ENCODE results near the gene EMSY. TPM values are rescaled to one million over a fixed set of nuclear protein-coding genes. Genes with fewer than 3 reads are reported as not detected.

Gene EMSY
- total and polyA plus RNA-seq, 3 donors from 2014 or later = 23.1 to 45.5 (median 35.7) TPM

DNA sequence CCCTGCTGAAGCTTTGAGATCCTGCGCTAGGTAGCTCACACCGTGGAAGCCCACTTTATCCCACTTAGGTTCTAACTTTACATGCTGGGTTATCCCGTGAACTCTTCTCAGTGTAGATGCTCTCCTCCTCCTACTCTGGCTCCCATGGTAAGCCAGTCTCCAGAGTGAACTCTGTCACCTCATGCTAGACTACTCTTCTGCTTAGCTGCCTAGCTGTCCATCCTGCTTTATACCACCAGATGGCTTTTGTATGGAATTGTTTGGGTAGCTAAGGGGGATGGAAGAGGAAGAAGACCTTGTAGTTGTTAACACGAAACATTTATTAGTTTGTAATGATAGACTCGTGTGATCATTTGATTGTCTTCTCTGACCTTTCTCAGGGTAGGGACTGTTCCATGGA is 46.8 kb downstream of the EMSY start:
- no peaks in the 10 kb centered on the region for H3K27me3 ChIP-seq
- no peaks in the 10 kb centered on the region for H3K36me3 ChIP-seq (ENCODE audit: low read depth, missing control alignments)
- no peak overlapping the region for H3K4me3 ChIP-seq
- 95 to 96% methylated on average over 5 of the region's 5 CpGs for WGBS, 2 donors
- H3K4me1 ChIP-seq = no peaks in the 10 kb centered on the region
- H3K27ac ChIP-seq = no peak overlapping the region
- no peaks in the 10 kb centered on the region for H3K9me3 ChIP-seq
- intact Hi-C loops (cut with DNase I; ENCODE audit: low total_unique reads) = no loop called here
- DNase-seq = no peak
- TF ChIP-seq POLR2A (IDR thresholded peaks at IDR 0.05) (no peak), CTCF (IDR thresholded peaks at IDR 0.05) (no peak)

GRCh38 chr11:76493040-76493439 is 48.2 kb downstream of the EMSY start:
- 80 to 81% methylated on average over 1 to 10 of the region's 12 CpGs for WGBS, 2 donors
- Histone ChIP-seq H3K4me1 (no peaks in the 10 kb centered on the region), H3K9me3 (no peaks in the 10 kb centered on the region), H3K27me3 (no peaks in the 10 kb centered on the region), H3K36me3 (ENCODE audit: low read depth, missing control alignments) (no peaks in the 10 kb centered on the region), H3K4me3 (no peak overlapping the region), H3K27ac (no peak overlapping the region)
- TF ChIP-seq POLR2A (IDR thresholded peaks at IDR 0.05) = no peak
- no peak for TF ChIP-seq CTCF (IDR thresholded peaks at IDR 0.05)
- no peak for DNase-seq
- intact Hi-C loops (cut with DNase I; ENCODE audit: low total_unique reads) = no loop called here

GRCh38 chr11:76493626-76494539 is 49.1 kb downstream of the EMSY start:
- Histone ChIP-seq H3K4me1 (no peaks in the 10 kb centered on the region), H3K4me3 (no peak overlapping the region), H3K27ac (no peak overlapping the region), H3K27me3 (no peaks in the 10 kb centered on the region), H3K36me3 (ENCODE audit: low read depth, missing control alignments) (no peaks in the 10 kb centered on the region), H3K9me3 (no peaks in the 10 kb centered on the region)
- intact Hi-C loops (cut with DNase I; ENCODE audit: low total_unique reads) = no loop called here
- TF ChIP-seq CTCF (IDR thresholded peaks at IDR 0.05) (no peak), POLR2A (IDR thresholded peaks at IDR 0.05) (no peak)
- DNase-seq = no peak
- WGBS, 2 donors = 78 to 93% methylated on average over 19 to 25 of the region's 25 CpGs

- no peak overlapping the region for H3K4me3 ChIP-seq
- H3K4me1 ChIP-seq = no peaks in the 10 kb centered on the region
- DNase-seq = no peak
- no peak overlapping the region for H3K27ac ChIP-seq
- H3K9me3 ChIP-seq = no peaks in the 10 kb centered on the region
- intact Hi-C loops (cut with DNase I; ENCODE audit: low total_unique reads) = no loop called here
- TF ChIP-seq POLR2A (IDR thresholded peaks at IDR 0.05) (no peak), CTCF (IDR thresholded peaks at IDR 0.05) (no peak)
- WGBS, 2 donors = 94 to 95% methylated on average over 3 of the region's 3 CpGs
- no peaks in the 10 kb centered on the region for H3K27me3 ChIP-seq
- H3K36me3 ChIP-seq (ENCODE audit: low read depth, missing control alignments) = no peaks in the 10 kb centered on the region
Observed at GRCh38 chr11:76495019-76495418, 50.2 kb downstream of the EMSY start.

GRCh38 chr11:76496174-76496573 is 51.4 kb downstream of the EMSY start:
- no peak for DNase-seq
- Histone ChIP-seq H3K9me3 (no peaks in the 10 kb centered on the region), H3K36me3 (ENCODE audit: low read depth, missing control alignments) (no peaks in the 10 kb centered on the region), H3K4me1 (no peaks in the 10 kb centered on the region), H3K4me3 (no peak overlapping the region), H3K27ac (no peak overlapping the region), H3K27me3 (no peaks in the 10 kb centered on the region)
- no peak for TF ChIP-seq CTCF (IDR thresholded peaks at IDR 0.05)
- TF ChIP-seq POLR2A (IDR thresholded peaks at IDR 0.05) = no peak
- intact Hi-C loops (cut with DNase I; ENCODE audit: low total_unique reads) = no loop called here
- WGBS, 2 donors = 97 to 100% methylated on average over 1 of the region's 1 CpG

Data from testis (tissue), 3 donors.